GM12865 (cell line): ENCODE data around the gene EDA.

Experiments used
- DNase-seq: peaks from one replicate; pipeline ENCODE4 v3.0.0; 2010; ENCODE audit warnings: low read depth
- H3K4me3 ChIP-seq: 2 replicates; pipeline ENCODE4 v1.5.1; 2011; ENCODE audit warnings: mild to moderate bottlenecking, low read depth, low read length, control low read depth
- TF ChIP-seq, protein P1 (sequence below): IDR thresholded peaks from 2 replicates; pipeline ENCODE4 v1.5.1; 2011; ENCODE audit warnings: low read length, control low read depth, low read depth, inconsistent platforms; ENCODE audit not compliant: insufficient read depth; ENCODE audit errors: missing control alignments

The EDA gene

DNA sequence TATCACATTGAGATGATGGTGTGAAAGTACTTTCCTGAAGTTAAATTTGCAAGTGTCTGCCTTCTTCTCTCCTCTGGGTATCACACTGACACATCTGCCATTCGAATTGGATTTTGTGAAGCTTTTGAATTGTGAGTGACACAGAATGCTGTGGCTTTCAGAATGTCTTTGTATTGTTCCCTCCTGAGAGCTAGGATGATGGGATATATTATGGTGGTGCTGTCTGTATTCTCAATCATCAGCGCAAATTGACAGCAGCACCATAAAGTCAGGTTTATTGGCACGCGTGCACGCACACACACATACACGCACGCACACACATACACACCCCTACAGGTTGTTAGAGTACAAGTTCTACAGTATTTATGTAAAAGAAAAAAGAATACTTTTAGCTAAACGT is 290.5 kb downstream of the EDA start:
- DNase-seq, result no peak
- H3K4me3 ChIP-seq, result no peak overlapping the region
- TF ChIP-seq, protein P1, sequence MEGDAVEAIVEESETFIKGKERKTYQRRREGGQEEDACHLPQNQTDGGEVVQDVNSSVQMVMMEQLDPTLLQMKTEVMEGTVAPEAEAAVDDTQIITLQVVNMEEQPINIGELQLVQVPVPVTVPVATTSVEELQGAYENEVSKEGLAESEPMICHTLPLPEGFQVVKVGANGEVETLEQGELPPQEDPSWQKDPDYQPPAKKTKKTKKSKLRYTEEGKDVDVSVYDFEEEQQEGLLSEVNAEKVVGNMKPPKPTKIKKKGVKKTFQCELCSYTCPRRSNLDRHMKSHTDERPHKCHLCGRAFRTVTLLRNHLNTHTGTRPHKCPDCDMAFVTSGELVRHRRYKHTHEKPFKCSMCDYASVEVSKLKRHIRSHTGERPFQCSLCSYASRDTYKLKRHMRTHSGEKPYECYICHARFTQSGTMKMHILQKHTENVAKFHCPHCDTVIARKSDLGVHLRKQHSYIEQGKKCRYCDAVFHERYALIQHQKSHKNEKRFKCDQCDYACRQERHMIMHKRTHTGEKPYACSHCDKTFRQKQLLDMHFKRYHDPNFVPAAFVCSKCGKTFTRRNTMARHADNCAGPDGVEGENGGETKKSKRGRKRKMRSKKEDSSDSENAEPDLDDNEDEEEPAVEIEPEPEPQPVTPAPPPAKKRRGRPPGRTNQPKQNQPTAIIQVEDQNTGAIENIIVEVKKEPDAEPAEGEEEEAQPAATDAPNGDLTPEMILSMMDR, result no peak

- no peak overlapping the region for H3K4me3 ChIP-seq
- DNase-seq, result no peak
- TF ChIP-seq, protein P1, result no peak
Observed at GRCh38 chrX:69914781-69915180, 298.9 kb downstream of the EDA start.

- DNase-seq, result no peak
- TF ChIP-seq, protein P1, result no peak
Observed at GRCh38 chrX:69919749-69920148, 303.8 kb downstream of the EDA start.

GRCh38 chrX:69932323-69932722 is 316.4 kb downstream of the EDA start:
- no peak overlapping the region for H3K4me3 ChIP-seq
- TF ChIP-seq, protein P1, result no peak
- DNase-seq, result no peak

More at GRCh38 chrX:69919749-69920148, 303.8 kb downstream of the EDA start:
- H3K4me3 ChIP-seq, result no peak overlapping the region

DNA sequence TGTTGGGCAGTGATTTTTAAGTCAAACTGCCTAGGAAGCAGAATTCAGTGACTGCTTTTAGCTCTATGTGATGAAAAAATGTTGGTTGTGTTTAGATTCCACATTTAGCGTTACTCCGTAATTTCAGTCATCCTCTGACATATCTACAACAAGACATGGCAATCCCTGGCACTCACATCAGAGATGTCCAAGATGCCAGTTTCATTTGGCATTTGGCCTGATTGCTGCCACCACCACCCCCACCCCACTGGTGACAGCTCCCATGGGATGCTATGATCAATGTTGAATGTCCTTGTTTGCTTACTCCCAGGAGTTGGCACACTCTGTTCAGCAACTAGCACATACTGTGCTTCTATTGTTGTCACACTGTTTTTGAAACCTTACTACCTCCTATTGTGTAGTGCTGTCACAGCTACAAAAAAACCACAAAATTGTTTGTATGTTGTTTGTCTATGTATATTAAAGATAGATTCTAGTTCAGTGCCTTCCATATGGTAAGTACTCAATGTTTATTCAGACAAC is 332.4 kb downstream of the EDA start:
- no peak for DNase-seq

DNA sequence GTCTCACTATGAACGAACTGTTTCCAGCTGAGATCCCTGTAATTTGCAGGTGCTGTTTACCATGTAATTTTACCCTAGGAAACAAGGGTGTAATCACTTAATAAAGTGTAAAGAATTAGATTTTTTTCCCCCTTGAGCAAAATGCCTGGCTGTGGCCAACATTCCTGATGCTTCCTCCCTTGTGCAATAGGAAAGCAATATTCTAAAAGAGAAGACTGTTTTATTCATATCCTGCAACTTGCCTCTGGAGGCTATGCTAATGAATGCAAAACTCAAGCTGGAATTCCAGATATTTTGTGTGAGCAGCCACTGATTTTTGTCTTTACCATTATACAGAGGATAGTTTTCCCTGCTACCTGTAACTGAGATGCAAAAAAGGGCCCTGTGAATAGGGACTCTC is 335.8 kb downstream of the EDA start:
- TF ChIP-seq, protein P1, result no peak
- H3K4me3 ChIP-seq, result no peak overlapping the region
- DNase-seq, result no peak

More for the DNA sequence above, 332.4 kb downstream of the EDA start:
- H3K4me3 ChIP-seq, result no peak overlapping the region
- TF ChIP-seq, protein P1, result no peak

- TF ChIP-seq, protein P1, result no peak
- DNase-seq, result no peak
Observed at GRCh38 chrX:69959712-69960111, 343.8 kb downstream of the EDA start.

More at GRCh38 chrX:69959712-69960111, 343.8 kb downstream of the EDA start:
- no peak overlapping the region for H3K4me3 ChIP-seq
